RWPE2 (cell line): Measurements from ENCODE around the gene SEC61B.

Source experiments
- ATAC-seq: fragments of 200-7000 bp; cut with Tn5 transposase; 3 replicates; pipeline ENCODE4 v1.9.1; 2021; ENCODE audit warnings: low read depth
- DNase-seq: peaks from one replicate; pipeline ENCODE4 v3.0.0-alpha.2; 2020; ENCODE audit warnings: low spot score
- H3K27ac ChIP-seq: fragments of 450-650 bp; 2 replicates; pipeline ENCODE4 v1.5.1; 2017; ENCODE audit warnings: mild to moderate bottlenecking; ENCODE audit not compliant: poor library complexity, severe bottlenecking
- H3K27me3 ChIP-seq: fragments of 250-450 bp; sonication (Bioruptor Pico); 2 replicates; pipeline ENCODE4 v1.5.1; 2021; ENCODE audit warnings: mild to moderate bottlenecking, moderate library complexity; ENCODE audit not compliant: insufficient read depth, poor library complexity, severe bottlenecking
- H3K36me3 ChIP-seq: fragments of 250-450 bp; sonication (Bioruptor Pico); 2 replicates; pipeline ENCODE4 v1.5.1; 2020; ENCODE audit warnings: low read depth, mild to moderate bottlenecking, moderate library complexity
- H3K4me1 ChIP-seq: fragments of 250-450 bp; sonication (Bioruptor Pico); 2 replicates; pipeline ENCODE4 v1.5.1; 2021; ENCODE audit warnings: mild to moderate bottlenecking, moderate library complexity; ENCODE audit not compliant: insufficient read depth, poor library complexity, severe bottlenecking
- H3K4me3 ChIP-seq: fragments of 250-450 bp; sonication (Bioruptor Pico); 2 replicates; pipeline ENCODE4 v1.5.1; 2021; ENCODE audit warnings: mild to moderate bottlenecking, moderate library complexity; ENCODE audit not compliant: severe bottlenecking
- H3K9me3 ChIP-seq: fragments of 250-450 bp; sonication (Bioruptor Pico); 2 replicates; pipeline ENCODE4 v1.5.1; 2021; ENCODE audit warnings: mild to moderate bottlenecking, moderate library complexity; ENCODE audit not compliant: severe bottlenecking
- CTCF ChIP-seq: fragments of 450-650 bp; IDR thresholded peaks from one replicate; pipeline ENCODE4 v1.5.1; 2017; ENCODE audit warnings: mild to moderate bottlenecking, moderate library complexity; ENCODE audit not compliant: poor library complexity, severe bottlenecking

SEC61B gene

GRCh38 chr9:99185934-99186333 lies 36.1 kb upstream of the SEC61B start:
- Histone ChIP-seq H3K4me1 (no peaks in the 10 kb centered on the region), H3K36me3 (no peaks in the 10 kb centered on the region), H3K4me3 (no peak overlapping the region), H3K27me3 (peaks cover 6% of the 10 kb centered on the region), H3K9me3 (no peaks in the 10 kb centered on the region), H3K27ac (no peak overlapping the region)
- DNase-seq (no peak), ATAC-seq (no peak)
- TF ChIP-seq CTCF = no peak

- no peak overlapping the region for H3K27ac ChIP-seq
- ATAC-seq = no peak
- H3K36me3 ChIP-seq = no peaks in the 10 kb centered on the region
- DNase-seq = no peak
- no peak for TF ChIP-seq CTCF
- H3K27me3 ChIP-seq = peaks cover 6% of the 10 kb centered on the region
- H3K9me3 ChIP-seq = no peaks in the 10 kb centered on the region
- no peak overlapping the region for H3K4me3 ChIP-seq
- H3K4me1 ChIP-seq = no peaks in the 10 kb centered on the region
Measured at GRCh38 chr9:99187311-99187710, 34.8 kb upstream of the SEC61B start.

GRCh38 chr9:99189186-99189585 lies 32.9 kb upstream of the SEC61B start:
- TF ChIP-seq CTCF = no peak
- no peaks in the 10 kb centered on the region for H3K9me3 ChIP-seq
- no peak overlapping the region for H3K4me3 ChIP-seq
- peaks cover 15% of the 10 kb centered on the region for H3K27me3 ChIP-seq
- no peaks in the 10 kb centered on the region for H3K36me3 ChIP-seq
- DNase-seq (no peak), ATAC-seq (no peak)
- no peak overlapping the region for H3K27ac ChIP-seq
- H3K4me1 ChIP-seq = no peaks in the 10 kb centered on the region

- no peak overlapping the region for H3K4me3 ChIP-seq
- no peaks in the 10 kb centered on the region for H3K36me3 ChIP-seq
- no peaks in the 10 kb centered on the region for H3K4me1 ChIP-seq
- peaks cover 22% of the 10 kb centered on the region for H3K27me3 ChIP-seq
- no peak for TF ChIP-seq CTCF
- H3K27ac ChIP-seq = no peak overlapping the region
- DNase-seq (no peak), ATAC-seq (no peak)
- no peaks in the 10 kb centered on the region for H3K9me3 ChIP-seq
Measured at GRCh38 chr9:99189887-99190596, 32.0 kb upstream of the SEC61B start.

- no peak for TF ChIP-seq CTCF
- Histone ChIP-seq H3K4me1 (no peaks in the 10 kb centered on the region), H3K4me3 (no peak overlapping the region), H3K27ac (no peak overlapping the region), H3K9me3 (no peaks in the 10 kb centered on the region), H3K27me3 (peaks cover 25% of the 10 kb centered on the region), H3K36me3 (no peaks in the 10 kb centered on the region)
- no peak for DNase-seq
- no peak for ATAC-seq
Measured at GRCh38 chr9:99190597-99191283, 31.3 kb upstream of the SEC61B start.
